K562 (cell line): Measurements from ENCODE around the gene USP31. TPM values are rescaled to one million over a fixed set of nuclear protein-coding genes. Genes with fewer than 3 reads are reported as not detected.

Experiments
- CBFA2T2 ChIP-seq: fragments of 450-650 bp; conservative IDR thresholded peaks from 2 replicates; pipeline ENCODE4 v1.6.1; 2017; ENCODE audit warnings: mild to moderate bottlenecking
- CHD2 ChIP-seq: IDR thresholded peaks from 2 replicates; pipeline ENCODE4 v1.6.1; 2011; ENCODE audit warnings: low read depth, low read length
- E2F1 ChIP-seq: sonication (generic); formaldehyde crosslinking; IDR thresholded peaks from 2 replicates; pipeline ENCODE4 v1.8.1; 2023; ENCODE audit warnings: mild to moderate bottlenecking, missing genetic modification reagents, moderate library complexity
- E2F3 ChIP-seq: fragments of 250-450 bp; sonication (Bioruptor Pico); IDR thresholded peaks from 2 replicates; pipeline ENCODE4 v1.4.0; 2020; ENCODE audit warnings: mild to moderate bottlenecking
- ETV1 ChIP-seq: fragments of 450-650 bp; conservative IDR thresholded peaks from 2 replicates; pipeline ENCODE4 v1.6.1; 2016; ENCODE audit warnings: missing genetic modification characterization, control low read depth, low read depth, missing compliant biosample characterization
- MCM3 ChIP-seq: fragments of 450-650 bp; IDR thresholded peaks from 2 replicates; pipeline ENCODE4 v1.6.1; 2016
- PCBP2 ChIP-seq: fragments of 200-400 bp; formaldehyde crosslinking; IDR thresholded peaks from 2 replicates; pipeline ENCODE4 v1.6.1; 2018; ENCODE audit warnings: low read length, low read depth, mild to moderate bottlenecking, moderate library complexity; ENCODE audit not compliant: poor library complexity, severe bottlenecking
- PKNOX1 ChIP-seq: fragments of 450-650 bp; IDR thresholded peaks from 2 replicates; pipeline ENCODE4 v1.6.1; 2016
- POLR2G ChIP-seq: fragments of 200-400 bp; formaldehyde crosslinking; IDR thresholded peaks from 2 replicates; pipeline ENCODE4 v1.6.1; 2017; ENCODE audit warnings: low read depth, mild to moderate bottlenecking, antibody characterized with exemption, low read length, moderate library complexity
- RAD21 ChIP-seq, 2 experiments: fragments of 250-450 bp in 1 of 2; fragments of 450-650 bp in 1 of 2; sonication (Bioruptor Pico) in 1 of 2; formaldehyde crosslinking in 1 of 2; IDR thresholded peaks in 1 of 2; conservative IDR thresholded peaks in 1 of 2; 2 replicates each; pipeline versions ENCODE4 v1.4.0 to v1.8.0; 2020 to 2022; ENCODE audit warnings: mild to moderate bottlenecking in 2 of 2, moderate library complexity in 1 of 2
- SP1 ChIP-seq: sonication (generic); formaldehyde crosslinking; IDR thresholded peaks from 2 replicates; pipeline ENCODE4 v1.8.1; 2022; ENCODE audit warnings: mild to moderate bottlenecking, missing genetic modification reagents
- SRF ChIP-seq, 2 experiments: fragments of 250-450, 450-650 bp in 1 of 2; sonication (Bioruptor Pico) in 1 of 2; sonication (generic) in 1 of 2; formaldehyde crosslinking; IDR thresholded peaks; 2 replicates each; pipeline versions ENCODE4 v1.5.0 to v1.5.1; 2020 to 2022; ENCODE audit warnings: mild to moderate bottlenecking in 1 of 2, missing genetic modification reagents in 1 of 2
- TBP ChIP-seq: optimal IDR thresholded peaks from 2 replicates; pipeline ENCODE3; 2011; ENCODE audit warnings: low read depth, low read length, improper control_type of control experiment
- USF2 ChIP-seq: sonication (generic); formaldehyde crosslinking; IDR thresholded peaks from 2 replicates; pipeline ENCODE4 v1.5.0; 2020; ENCODE audit warnings: missing genetic modification reagents
- ZBTB5 ChIP-seq: fragments of 450-650 bp; IDR thresholded peaks from 2 replicates; pipeline ENCODE4 v1.6.1; 2017; ENCODE audit warnings: antibody characterized with exemption
- ZNF609 ChIP-seq: sonication (generic); formaldehyde crosslinking; IDR thresholded peaks from 2 replicates; pipeline ENCODE4 v1.8.1; 2023; ENCODE audit warnings: missing genetic modification reagents, mild to moderate bottlenecking, borderline replicate concordance
- ZNF764 ChIP-seq: fragments of 250-450 bp; sonication (Bioruptor Pico); IDR thresholded peaks from 2 replicates; pipeline ENCODE4 v1.4.0; 2020; ENCODE audit warnings: low read depth, mild to moderate bottlenecking, moderate library complexity
- polyA plus RNA-seq, 8 experiments: library from polyadenylated mRNA; depleted of rRNA in 4 of 8; stranded (reverse) in 5 of 8; unstranded in 3 of 8; fragments of >200 nt; fragmentation: Nextera tagmentation in 2 of 8; fragmentation: Illumina TruSeq in 1 of 8; extraction: Ambion mirVana in 2 of 8; extraction: Trizol in 1 of 8; gene quantifications; 2 replicates each; pipeline versions ENCODE4 v1.2.1 to v1.2.3, GENCODE V29; 2011 to 2014; ENCODE audit warnings: inconsistent platforms in 1 of 8, missing spikeins in 1 of 8
- total RNA-seq, 7 experiments: library from RNA; depleted of rRNA in 6 of 7; stranded (reverse); fragments of >200 nt in 6 of 7; fragmentation: Illumina TruSeq in 2 of 7; extraction: Trizol in 2 of 7; gene quantifications; 2 replicates each; pipeline versions ENCODE4 v1.2.1 to v1.2.3, GENCODE V29; 2011 to 2021; ENCODE audit warnings: low replicate concordance in 1 of 7

USP31 gene
- total and polyA plus RNA-seq, 9 of the 15 experiments (the other 6 are each of a cell fraction or from before 2014, with no cell fraction given): 0.56 to 4.9 (median 2.9) TPM

- TF ChIP-seq ZNF609 (CRISPR knock-in tag) (no peak), CHD2 (no peak), SRF (CRISPR knock-in tag; IDR thresholded peaks at IDR 0.05) (no peak), PKNOX1 (no peak), ZBTB5 (no peak), PCBP2 (no peak), ZNF764 (CRISPR knock-in tag) (no peak), CBFA2T2 (0 out of 2 replicates have a peak, but pooled peaks have one; percentile 10), ETV1 (tag) (no peak), USF2 (CRISPR knock-in tag) (peak; percentile 1; the same call in 1 of the 2 replicates), E2F3 (no peak), MCM3 (no peak), RAD21 (CRISPR knock-in tag; conservative IDR thresholded peaks at IDR 0.05 in 1 of 2, IDR thresholded peaks at IDR 0.05 in 1 of 2) (no peak), TBP (peak; percentile 13), POLR2G (peak; percentile 52), SP1 (no peak), E2F1 (CRISPR knock-in tag) (no peak)
Measured at GRCh38 chr16:23148513-23149266, 562 bp downstream of the USP31 start (continued).
